Hepatic stellate cell (primary cell): ENCODE measurements around the gene NAALADL1.

Experiments
- DNase-seq: peaks from one replicate; pipeline ENCODE4 v3.0.0; 2011; ENCODE audit warnings: low spot score

NAALADL1 gene

GRCh38 chr11:65058419-65059054 is at the start of gene NAALADL1:
TSS of gene NAALADL1 (minus strand) at chr11:65058553. CDS start at chr11:65058521, 32 bp downstream.
- DNase-seq, result no peak

- no peak for DNase-seq
Observed at GRCh38 chr11:65107751-65108468, 49.6 kb upstream of the NAALADL1 start.

GRCh38 chr11:65107078-65107477 is 48.7 kb upstream of the NAALADL1 start:
- DNase-seq, result no peak

- no peak for DNase-seq
Observed at GRCh38 chr11:65104628-65105027, 46.3 kb upstream of the NAALADL1 start.

GRCh38 chr11:65103476-65103875 is 45.1 kb upstream of the NAALADL1 start:
- no peak for DNase-seq

GRCh38 chr11:65102142-65103095 is 44.1 kb upstream of the NAALADL1 start:
- no peak for DNase-seq

GRCh38 chr11:65100674-65101350 is 42.5 kb upstream of the NAALADL1 start:
- no peak for DNase-seq

GRCh38 chr11:65096926-65097325 is 38.6 kb upstream of the NAALADL1 start:
- no peak for DNase-seq

GRCh38 chr11:65095974-65096806 is 37.8 kb upstream of the NAALADL1 start, which contains the start of gene VPS51:
TSS of gene VPS51 (plus strand) at chr11:65096214. CDS start at chr11:65096251, 37 bp downstream.
- peak; percentile 96 for DNase-seq

- DNase-seq, result no peak
Observed at GRCh38 chr11:65095427-65095826, 37.1 kb upstream of the NAALADL1 start.

GRCh38 chr11:65090628-65091027 is 32.3 kb upstream of the NAALADL1 start:
- DNase-seq, result no peak

GRCh38 chr11:65089621-65090020 is 31.3 kb upstream of the NAALADL1 start:
- no peak for DNase-seq

- no peak for DNase-seq
Observed at GRCh38 chr11:65087827-65088226, 29.5 kb upstream of the NAALADL1 start.

GRCh38 chr11:65087216-65087615 is 28.9 kb upstream of the NAALADL1 start:
- DNase-seq, result no peak

GRCh38 chr11:65086809-65087208 is 28.5 kb upstream of the NAALADL1 start:
- DNase-seq, result no peak

- no peak for DNase-seq
Observed at GRCh38 chr11:65085446-65085845, 27.1 kb upstream of the NAALADL1 start.

- no peak for DNase-seq
Observed at GRCh38 chr11:65084598-65085375, 26.4 kb upstream of the NAALADL1 start.

- peak; percentile 99 for DNase-seq
Observed at GRCh38 chr11:65083834-65084597, 25.7 kb upstream of the NAALADL1 start, which contains the start of the genes CDCA5 and ZFPL1. TSS of gene CDCA5 (minus strand) at chr11:65084040. CDS start at chr11:65083978, 62 bp downstream. TSS of gene ZFPL1 (plus strand) at chr11:65084222. CDS start at chr11:65084699, 477 bp downstream.
